ENCODE data around the gene ARNT2.
A peak's percentile ranks its signal among the peaks of the same experiment; 100 is the strongest.

GRCh38 chr15:80418892-80419537, 14.8 kb downstream of the ARNT2 start:
- TF ChIP-seq POLR2AphosphoS5 (IDR thresholded peaks at IDR 0.05; ENCODE audit: low read depth): no peak
- TF ChIP-seq, protein P1, sequence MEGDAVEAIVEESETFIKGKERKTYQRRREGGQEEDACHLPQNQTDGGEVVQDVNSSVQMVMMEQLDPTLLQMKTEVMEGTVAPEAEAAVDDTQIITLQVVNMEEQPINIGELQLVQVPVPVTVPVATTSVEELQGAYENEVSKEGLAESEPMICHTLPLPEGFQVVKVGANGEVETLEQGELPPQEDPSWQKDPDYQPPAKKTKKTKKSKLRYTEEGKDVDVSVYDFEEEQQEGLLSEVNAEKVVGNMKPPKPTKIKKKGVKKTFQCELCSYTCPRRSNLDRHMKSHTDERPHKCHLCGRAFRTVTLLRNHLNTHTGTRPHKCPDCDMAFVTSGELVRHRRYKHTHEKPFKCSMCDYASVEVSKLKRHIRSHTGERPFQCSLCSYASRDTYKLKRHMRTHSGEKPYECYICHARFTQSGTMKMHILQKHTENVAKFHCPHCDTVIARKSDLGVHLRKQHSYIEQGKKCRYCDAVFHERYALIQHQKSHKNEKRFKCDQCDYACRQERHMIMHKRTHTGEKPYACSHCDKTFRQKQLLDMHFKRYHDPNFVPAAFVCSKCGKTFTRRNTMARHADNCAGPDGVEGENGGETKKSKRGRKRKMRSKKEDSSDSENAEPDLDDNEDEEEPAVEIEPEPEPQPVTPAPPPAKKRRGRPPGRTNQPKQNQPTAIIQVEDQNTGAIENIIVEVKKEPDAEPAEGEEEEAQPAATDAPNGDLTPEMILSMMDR (conservative IDR thresholded peaks at IDR 0.05; ENCODE audit: low read depth in 2 of 2): peak; percentile 75 to 83
- TF ChIP-seq EZH2phosphoT487 (IDR thresholded peaks at IDR 0.05; ENCODE audit: unreplicated experiment): no peak
- no peak for TF ChIP-seq NANOG (IDR thresholded peaks at IDR 0.05; ENCODE audit: borderline replicate concordance)
- no peak for TF ChIP-seq REST (IDR thresholded peaks at IDR 0.05; ENCODE audit: unreplicated experiment)
